GM20000 (cell line): ENCODE results near the gene TEX10.

Experiments
- DNase-seq: peaks from one replicate; pipeline ENCODE4 v3.0.0; 2012; ENCODE audit warnings: low spot score
- CTCF ChIP-seq: IDR thresholded peaks from 2 replicates; pipeline ENCODE4 v1.5.1; 2012; ENCODE audit warnings: mild to moderate bottlenecking, control low read depth; ENCODE audit errors: extremely low read depth, missing control alignments

Gene TEX10

GRCh38 chr9:100277166-100277979 is 75.4 kb downstream of the TEX10 start:
- DNase-seq, result no peak

GRCh38 chr9:100269656-100270055 is 83.1 kb downstream of the TEX10 start:
- DNase-seq, result no peak
- no peak for TF ChIP-seq CTCF

More at GRCh38 chr9:100277166-100277979, 75.4 kb downstream of the TEX10 start:
- no peak for TF ChIP-seq CTCF

GRCh38 chr9:100268271-100268670 is 84.5 kb downstream of the TEX10 start:
- no peak for DNase-seq
- TF ChIP-seq CTCF, result no peak

- TF ChIP-seq CTCF, result no peak
These were observed 85.5 kb downstream of the TEX10 start for GRCh38 chr9:100267211-100267610.

More at GRCh38 chr9:100267211-100267610, 85.5 kb downstream of the TEX10 start:
- no peak for DNase-seq
